GM06990 (cell line): ENCODE measurements around the gene PAX5.

Source experiments
- DNase-seq: peaks from one replicate; pipeline ENCODE4 v3.0.0-alpha.2; 2011; ENCODE audit not compliant: insufficient read length; ENCODE audit errors: extremely low read depth
- H3K27me3 ChIP-seq: replicated peaks from 2 replicates; pipeline ENCODE4 v1.6.0; 2011; ENCODE audit warnings: low read length; ENCODE audit not compliant: control insufficient read depth, insufficient read depth
- H3K36me3 ChIP-seq: 2 replicates; pipeline ENCODE4 v1.5.1; 2011; ENCODE audit warnings: low read length; ENCODE audit not compliant: control insufficient read depth, insufficient read depth
- H3K4me3 ChIP-seq: replicated peaks from 2 replicates; pipeline ENCODE4 v1.5.1; 2011; ENCODE audit warnings: low read depth, mild to moderate bottlenecking, control low read depth, low read length
- CTCF ChIP-seq: IDR thresholded peaks from 2 replicates; pipeline ENCODE4 v1.5.1; 2011; ENCODE audit warnings: low read length, control low read depth, mild to moderate bottlenecking, inconsistent platforms; ENCODE audit not compliant: insufficient read depth, poor library complexity, severe bottlenecking

PAX5 gene

GRCh38 chr9:36861528-36862205 lies 172.4 kb downstream of the PAX5 start:
- no peaks in the 10 kb centered on the region for H3K27me3 ChIP-seq
- DNase-seq: no peak
- TF ChIP-seq CTCF: no peak
- peaks cover 24% of the 10 kb centered on the region for H3K36me3 ChIP-seq
- no peak overlapping the region for H3K4me3 ChIP-seq

- Histone ChIP-seq H3K36me3 (peaks cover 19% of the 10 kb centered on the region), H3K4me3 (no peak overlapping the region), H3K27me3 (no peaks in the 10 kb centered on the region)
- no peak for DNase-seq
- TF ChIP-seq CTCF: no peak
These were observed 175.2 kb downstream of the PAX5 start for GRCh38 chr9:36858805-36859375.

- no peak for DNase-seq
- peak; percentile 12 for TF ChIP-seq CTCF
- Histone ChIP-seq H3K27me3 (no peaks in the 10 kb centered on the region), H3K36me3 (peaks cover 17% of the 10 kb centered on the region), H3K4me3 (no peak overlapping the region)
These were observed 178.4 kb downstream of the PAX5 start for GRCh38 chr9:36855448-36856315.

GRCh38 chr9:36854751-36855150 lies 179.3 kb downstream of the PAX5 start:
- H3K27me3 ChIP-seq: no peaks in the 10 kb centered on the region
- DNase-seq: no peak
- no peak overlapping the region for H3K4me3 ChIP-seq
- peaks cover 21% of the 10 kb centered on the region for H3K36me3 ChIP-seq
- TF ChIP-seq CTCF: no peak

- no peak for TF ChIP-seq CTCF
- H3K36me3 ChIP-seq: peaks cover 21% of the 10 kb centered on the region
- no peak overlapping the region for H3K4me3 ChIP-seq
- no peak for DNase-seq
- no peaks in the 10 kb centered on the region for H3K27me3 ChIP-seq
These were observed 180.0 kb downstream of the PAX5 start for GRCh38 chr9:36854034-36854433.
